Heart left ventricle (tissue), 16 donors: ENCODE results near the gene PRXL2A. TPM values are rescaled to one million over a fixed set of nuclear protein-coding genes. Genes with fewer than 3 reads are reported as not detected.

Source experiments
- ATAC-seq, 4 donors: fragments of 200-7000 bp; cut with Tn5 transposase; one replicate each; pipeline ENCODE4 v1.9.1; 2020 to 2022; ENCODE audit warnings: moderate library complexity in 4 of 4, mild to moderate bottlenecking in 3 of 4, moderate number of reproducible peaks in 1 of 4
- DNase-seq, 5 donors: peaks; one replicate each; pipeline ENCODE4 v3.0.0-alpha.2; 2020
- H3K27ac ChIP-seq, 12 donors: fragments of 200-600 bp; sonication (generic) in 4 of 12; one replicate each; pipeline versions ENCODE4 v1.5.0 to v1.8.0; 2016 to 2022; ENCODE audit warnings: mild to moderate bottlenecking in 2 of 12
- H3K27me3 ChIP-seq, 9 donors: fragments of 200-600 bp; sonication (generic) in 2 of 9; one replicate each; pipeline versions ENCODE4 v1.5.1 to v1.8.0; 2016 to 2022; ENCODE audit warnings: mild to moderate bottlenecking in 3 of 9
- H3K36me3 ChIP-seq, 9 donors: fragments of 200-600 bp; sonication (generic) in 2 of 9; one replicate each; pipeline versions ENCODE4 v1.5.0 to v1.8.0; 2018 to 2022; ENCODE audit warnings: mild to moderate bottlenecking in 2 of 9
- H3K4me1 ChIP-seq, 12 donors: fragments of 200-600 bp; sonication (generic) in 4 of 12; one replicate each; pipeline versions ENCODE4 v1.5.0 to v1.8.0; 2016 to 2022; ENCODE audit warnings: mild to moderate bottlenecking in 3 of 12
- H3K4me3 ChIP-seq, 12 donors: fragments of 200-600 bp; sonication (generic) in 4 of 12; one replicate each; pipeline versions ENCODE4 v1.5.0 to v1.8.0; 2017 to 2022; ENCODE audit warnings: mild to moderate bottlenecking in 9 of 12, moderate library complexity in 4 of 12
- H3K9me3 ChIP-seq, 12 donors: fragments of 200-600 bp; sonication (generic) in 4 of 12; one replicate each; pipeline versions ENCODE4 v1.5.0 to v1.8.0; 2016 to 2022; ENCODE audit warnings: mild to moderate bottlenecking in 1 of 12
- CTCF ChIP-seq, 12 donors: fragments of 200-600 bp; sonication (generic) in 4 of 12; IDR thresholded peaks; one replicate each; pipeline versions ENCODE4 v1.5.0 to v1.8.0; 2018 to 2022; ENCODE audit warnings: antibody characterized with exemption in 12 of 12, mild to moderate bottlenecking in 5 of 12
- POLR2A ChIP-seq, 2 donors: fragments of 450-650 bp; IDR thresholded peaks; one replicate each; pipeline ENCODE4 v1.6.1; 2017; ENCODE audit warnings: antibody characterized with exemption in 2 of 2, mild to moderate bottlenecking in 2 of 2, moderate library complexity in 2 of 2
- WGBS, 4 donors: extraction: QIAGEN DNeasy Blood & Tissue Kit in 2 of 4; methylation state at CpG; one replicate each; pipeline versions ENCODE4 v1.1.5 to v1.1.7; 2013 to 2018; 5-methylcytosine and 5-hydroxymethylcytosine counted together
- intact Hi-C, 10 donors: fragments of 100-400 bp; cut with DNase I; formaldehyde crosslinking; loops; one replicate each; pipeline versions ENCODE4 v1.11.1 to v1.14.2; 2022
- polyA plus RNA-seq, 2 donors: library from polyadenylated mRNA; stranded (reverse); fragments of 200-250 nt; gene quantifications; one replicate each; pipeline ENCODE4 v1.2.3, GENCODE V29; 2013
- total RNA-seq, 9 donors: library from RNA; depleted of rRNA in 2 of 9; stranded (reverse); fragments of >200 nt in 2 of 9; fragmentation: NEBNext Ultra II Directional in 3 of 9; extraction: Animal tissue kit (Norgen Biotek cat#: 25700) in 3 of 9; gene quantifications; one replicate each; pipeline versions ENCODE4 v1.1.0 to v1.2.4, GENCODE V29; 2016 to 2023
- donor health status: ischemic (EF 13 %, LVEDD 7.1; RV severe dilation, severe dysfunction).
- donor health status: healthy with polysubstance abuse.
- donor health status: DM: no; HTN: yes; CAD: no.
- donor health status: DM: no; HTN: no; CAD: no.
- donor health status: ischemic (EF 25% LVEDD 6.9; RV normal size, moderate dysfunction).
- donor health status: ischemic (EF 25% LVEDD 5.7; RV mildly dilated, moderate dysfunction).
- donor health status: healthy.
- donor health status: DM: yes; HTN: yes; CAD: no.
- donor health status: ischemic (EF 35%, LVEDD 5.7; RV mildly dilated, moderate dysfunction).
- donor health status: nonischemic (EF 11% LVEDD 7.7; RV severe dilation, severe dysfunction).
- donor health status: DM: yes; HTN: yes; CAD: no.
- donor health status: PGD.
- donor health status: ischemic (EF 29% LVEDD 5.4; RV normal size, mild dysfunction).
- donor health status: nonischemic (EF 23%, LVEDD 6.1; RV moderate dilation, normal function).

PRXL2A gene
- total and polyA plus RNA-seq, 11 donors, result 63.9 to 123 (median 78.5) TPM

DNA sequence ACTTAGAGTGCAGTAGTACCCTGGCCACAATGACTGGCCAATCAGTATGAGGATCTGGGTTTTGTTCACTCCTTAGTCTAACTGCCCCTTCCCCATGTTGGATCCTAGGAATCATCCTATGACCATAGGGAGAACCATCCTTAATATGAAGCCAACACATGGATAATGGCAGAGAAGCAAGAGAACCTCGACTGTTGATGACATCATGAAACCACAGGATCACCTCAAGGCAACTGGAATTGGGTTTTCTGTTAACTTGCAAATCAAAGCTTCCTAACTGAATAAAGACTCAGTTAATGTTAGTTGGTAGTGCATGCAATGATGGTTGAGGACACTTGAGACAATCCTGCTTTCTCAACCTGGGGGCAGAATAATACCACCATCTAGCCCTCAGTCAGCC is 3.3 kb upstream of the PRXL2A start:
- Histone ChIP-seq H3K9me3 (no peaks in the 10 kb centered on the region), H3K27me3 (peaks cover 0 to 6% (median 0%) of the 10 kb centered on the region in 9 donors), H3K36me3 (no peaks in the 10 kb centered on the region), H3K4me3 (no peak overlapping the region), H3K27ac (peak overlapping the region in 7 of 12 donors; percentile 30 to 67 (median 53)), H3K4me1 (peaks cover 0 to 27% (median 21%) of the 10 kb centered on the region in 12 donors)
- TF ChIP-seq CTCF (IDR thresholded peaks at IDR 0.05) (no peak), POLR2A (IDR thresholded peaks at IDR 0.05) (no peak)
- 91 to 100% (median 93%) methylated on average over 1 of the region's 1 CpG for WGBS, 4 donors
- DNase-seq (no peak), ATAC-seq (no peak)
- intact Hi-C loops, result loop anchor here in 1 of 10 donors (5.0 kb wide), 1 partner anchor 47 kb away; the partner anchor contains the start of gene TSPAN14

DNA sequence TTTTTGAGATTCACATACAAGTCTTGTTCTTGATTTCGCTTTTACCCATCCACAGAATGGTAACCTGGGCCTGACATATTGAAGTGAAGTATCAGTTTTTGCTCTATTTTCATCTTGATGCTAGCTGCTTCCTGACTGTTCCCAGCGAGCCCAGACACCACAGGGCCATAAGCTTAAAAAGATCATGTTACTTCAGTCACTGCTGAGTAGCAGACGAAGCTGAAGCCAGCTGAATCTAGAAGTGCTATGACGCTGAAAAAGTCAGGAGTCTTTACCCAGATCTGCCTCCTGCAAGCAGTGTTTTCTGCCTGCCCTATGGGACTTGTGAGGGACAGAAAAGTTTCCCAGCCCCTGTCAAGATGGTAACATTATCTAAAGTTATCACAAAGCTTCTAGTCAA is 2.7 kb upstream of the PRXL2A start:
- intact Hi-C loops, result loop anchor here in 1 of 10 donors (5.0 kb wide), 1 partner anchor 47 kb away; the partner anchor contains the start of gene TSPAN14
- 65 to 80% (median 70%) methylated on average over 4 of the region's 4 CpGs for WGBS, 4 donors
- Histone ChIP-seq H3K36me3 (no peaks in the 10 kb centered on the region), H3K4me3 (no peak overlapping the region), H3K4me1 (peaks cover 0 to 32% (median 27%) of the 10 kb centered on the region in 12 donors), H3K27ac (peak overlapping the region in 10 of 12 donors; percentile 8 to 67 (median 45)), H3K27me3 (peaks cover 0 to 6% (median 0%) of the 10 kb centered on the region in 9 donors), H3K9me3 (no peaks in the 10 kb centered on the region)
- ATAC-seq (no peak), DNase-seq (peak in 1 of 5 donors; percentile 21)
- no peak for TF ChIP-seq CTCF (IDR thresholded peaks at IDR 0.05)
- TF ChIP-seq POLR2A (IDR thresholded peaks at IDR 0.05), result no peak

- H3K4me1 ChIP-seq, result peaks cover 0 to 37% (median 33%) of the 10 kb centered on the region in 12 donors
- no peaks in the 10 kb centered on the region for H3K36me3 ChIP-seq
- TF ChIP-seq POLR2A (IDR thresholded peaks at IDR 0.05), result no peak
- TF ChIP-seq CTCF (IDR thresholded peaks at IDR 0.05), result no peak
- H3K27me3 ChIP-seq, result peaks cover 0 to 6% (median 0%) of the 10 kb centered on the region in 9 donors
- no peaks in the 10 kb centered on the region for H3K9me3 ChIP-seq
- intact Hi-C loops, result loop anchor here in 1 of 10 donors (5.0 kb wide), 1 partner anchor 46 kb away; the partner anchor contains the start of gene TSPAN14
- H3K4me3 ChIP-seq, result no peak overlapping the region
- peak overlapping the region in 9 of 12 donors; percentile 8 to 67 (median 41) for H3K27ac ChIP-seq
- 50 to 69% (median 62%) methylated on average over 4 of the region's 4 CpGs for WGBS, 4 donors
- no peak for DNase-seq
- no peak for ATAC-seq
These were observed 2.1 kb upstream of the PRXL2A start for GRCh38 chr10:80406204-80406603.

DNA sequence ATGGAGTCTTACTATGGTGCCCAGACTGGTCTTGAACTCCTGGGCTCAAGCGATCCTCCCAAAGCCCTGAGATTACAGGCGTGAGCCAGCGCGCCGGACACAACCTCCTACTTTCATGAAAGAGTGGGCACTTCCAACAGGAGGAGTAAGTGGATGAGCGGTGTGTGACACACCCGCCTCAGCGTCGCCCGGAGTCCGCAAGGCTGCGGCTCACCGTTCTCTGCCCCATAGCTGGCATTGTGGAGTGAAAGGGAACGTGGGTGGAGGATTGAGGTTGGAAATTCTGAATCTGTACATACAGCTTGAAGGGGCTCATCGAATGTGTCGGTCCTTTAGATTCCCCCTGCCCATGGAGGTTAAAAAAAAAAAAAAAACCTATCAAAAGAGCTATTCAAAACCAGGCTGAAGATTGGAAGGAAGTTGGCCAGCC is 524 bp upstream of the PRXL2A start:
- peak overlapping the region; percentile 57 to 94 (median 85) for H3K4me3 ChIP-seq
- H3K9me3 ChIP-seq, result no peaks in the 10 kb centered on the region
- ATAC-seq (peak; percentile 17 to 56 (median 49)), DNase-seq (peak in 2 of 5 donors; percentile 34 to 68)
- peak overlapping the region; percentile 62 to 95 (median 86) for H3K27ac ChIP-seq
- no peaks in the 10 kb centered on the region for H3K36me3 ChIP-seq
- intact Hi-C loops, result loop anchor here in 1 of 10 donors (5.0 kb wide), 1 partner anchor 44 kb away; the partner anchor contains the start of gene TSPAN14
- 11 to 36% (median 14%) methylated on average over 16 of the region's 16 CpGs for WGBS, 4 donors
- peaks cover 0 to 6% (median 0%) of the 10 kb centered on the region in 9 donors for H3K27me3 ChIP-seq
- TF ChIP-seq CTCF (IDR thresholded peaks at IDR 0.05), result no peak
- no peak for TF ChIP-seq POLR2A (IDR thresholded peaks at IDR 0.05)
- peaks cover 3 to 54% (median 44%) of the 10 kb centered on the region in 12 donors for H3K4me1 ChIP-seq
